SK-N-SH treated with all-trans-retinoic acid at 6 μM for 48 hours (cell line): Measurements from ENCODE around the gene SUGP1.

Experiments
- ATAC-seq: fragments of 200-7000 bp; cut with Tn5 transposase; 3 replicates; pipeline ENCODE4 v1.9.1; 2020; ENCODE audit warnings: mild to moderate bottlenecking, moderate library complexity
- ARNTL ChIP-seq: fragments of 450-650 bp; formaldehyde crosslinking; IDR thresholded peaks from 2 replicates; pipeline ENCODE4 v1.5.0; 2020; ENCODE audit warnings: low read depth, mild to moderate bottlenecking, moderate library complexity, borderline replicate concordance
- BACH2 ChIP-seq: fragments of 250-450 bp; sonication (Bioruptor Pico); IDR thresholded peaks from 2 replicates; pipeline ENCODE4 v1.9.0; 2021; ENCODE audit warnings: mild to moderate bottlenecking, borderline replicate concordance
- CREB5 ChIP-seq: fragments of 250-450 bp; sonication (Bioruptor Pico); IDR thresholded peaks from 2 replicates; pipeline ENCODE4 v1.5.1; 2020; ENCODE audit warnings: low read depth, mild to moderate bottlenecking, moderate library complexity
- CSDC2 ChIP-seq: fragments of 250-450 bp; sonication (Bioruptor Pico); IDR thresholded peaks from 2 replicates; pipeline ENCODE4 v1.5.0; 2020; ENCODE audit warnings: mild to moderate bottlenecking, moderate library complexity
- CSRNP3 ChIP-seq: fragments of 250-450 bp; sonication (Bioruptor Pico); IDR thresholded peaks from 2 replicates; pipeline ENCODE4 v1.5.1; 2021; ENCODE audit warnings: mild to moderate bottlenecking, moderate library complexity
- ESRRG ChIP-seq: fragments of 250-450 bp; sonication (Bioruptor Pico); IDR thresholded peaks from 2 replicates; pipeline ENCODE4 v1.6.1; 2021; ENCODE audit warnings: mild to moderate bottlenecking
- GLIS3 ChIP-seq: fragments of 250-450 bp; sonication (Bioruptor Pico); IDR thresholded peaks from 2 replicates; pipeline ENCODE4 v1.5.0; 2020; ENCODE audit warnings: mild to moderate bottlenecking, moderate library complexity
- ISL1 ChIP-seq: fragments of 250-450 bp; sonication (Bioruptor Pico); IDR thresholded peaks from 2 replicates; pipeline ENCODE4 v2.1.2; 2022; ENCODE audit warnings: mild to moderate bottlenecking, moderate library complexity
- OSR1 ChIP-seq: fragments of 250-450 bp; sonication (Bioruptor Pico); IDR thresholded peaks from 2 replicates; pipeline ENCODE4 v1.8.0; 2022; ENCODE audit warnings: moderate library complexity, mild to moderate bottlenecking, inconsistent platforms
- PATZ1 ChIP-seq: fragments of 250-450 bp; sonication (Bioruptor Pico); IDR thresholded peaks from 2 replicates; pipeline ENCODE4 v1.8.0; 2020; ENCODE audit warnings: mild to moderate bottlenecking, moderate library complexity, borderline replicate concordance
- RARB ChIP-seq: fragments of 250-450 bp; sonication (Bioruptor Pico); IDR thresholded peaks from 2 replicates; pipeline ENCODE4 v1.8.0; 2021; ENCODE audit warnings: mild to moderate bottlenecking, moderate library complexity
- SNAI2 ChIP-seq: fragments of 250-450 bp; sonication (Bioruptor Pico); IDR thresholded peaks from 2 replicates; pipeline ENCODE4 v1.5.0; 2020; ENCODE audit warnings: mild to moderate bottlenecking, moderate library complexity
- TCF4 ChIP-seq: fragments of 250-450 bp; sonication (Bioruptor Pico); IDR thresholded peaks from 2 replicates; pipeline ENCODE4 v1.8.0; 2021; ENCODE audit warnings: mild to moderate bottlenecking, moderate library complexity, borderline replicate concordance
- TOX ChIP-seq: fragments of 250-450 bp; sonication (Bioruptor Pico); IDR thresholded peaks from 2 replicates; pipeline ENCODE4 v1.8.0; 2021; ENCODE audit warnings: mild to moderate bottlenecking, moderate library complexity, borderline replicate concordance
- ZC3H10 ChIP-seq: fragments of 250-450 bp; sonication (Bioruptor Pico); IDR thresholded peaks from 2 replicates; pipeline ENCODE4 v1.5.1; 2021; ENCODE audit warnings: mild to moderate bottlenecking, moderate library complexity
- ZFP3 ChIP-seq: fragments of 250-450 bp; sonication (Bioruptor Pico); IDR thresholded peaks from 2 replicates; pipeline ENCODE4 v1.5.0; 2020; ENCODE audit warnings: mild to moderate bottlenecking, moderate library complexity
- ZFP30 ChIP-seq: fragments of 450-650 bp; formaldehyde crosslinking; IDR thresholded peaks from 2 replicates; pipeline ENCODE4 v1.5.0; 2022; ENCODE audit warnings: mild to moderate bottlenecking, moderate library complexity
- ZNF565 ChIP-seq: fragments of 450-650 bp; formaldehyde crosslinking; conservative IDR thresholded peaks from 2 replicates; pipeline ENCODE4 v1.5.0; 2020; ENCODE audit warnings: low read depth, mild to moderate bottlenecking, moderate library complexity
- ZNF70 ChIP-seq: fragments of 450-650 bp; formaldehyde crosslinking; IDR thresholded peaks from 2 replicates; pipeline ENCODE4 v1.5.0; 2020; ENCODE audit warnings: mild to moderate bottlenecking, moderate library complexity
- ZNF8 ChIP-seq: fragments of 450-650 bp; formaldehyde crosslinking; IDR thresholded peaks from 2 replicates; pipeline ENCODE4 v1.5.0; 2020; ENCODE audit warnings: mild to moderate bottlenecking, moderate library complexity

SUGP1 gene

GRCh38 chr19:19238126-19238894 is 82.0 kb downstream of the SUGP1 start (continued):
- TF ChIP-seq CREB5 (CRISPR knock-in tag) (no peak), ZFP3 (CRISPR knock-in tag) (no peak), ARNTL (CRISPR knock-in tag) (no peak), TOX (CRISPR knock-in tag) (no peak), CSDC2 (no peak)

- ATAC-seq: no peak
These were observed 84.1 kb downstream of the SUGP1 start for GRCh38 chr19:19236173-19236572.

GRCh38 chr19:19234220-19234816 is 86.0 kb downstream of the SUGP1 start:
- ATAC-seq: no peak
- TF ChIP-seq PATZ1 (CRISPR knock-in tag): no peak
- no peak for TF ChIP-seq ZNF70 (CRISPR knock-in tag)
- no peak for TF ChIP-seq CREB5 (CRISPR knock-in tag)
- no peak for TF ChIP-seq OSR1 (CRISPR knock-in tag)
- no peak for TF ChIP-seq CSDC2
- no peak for TF ChIP-seq ARNTL (CRISPR knock-in tag)
- TF ChIP-seq CSRNP3: no peak
- TF ChIP-seq, all 23 proteins: peak for 0

More at GRCh38 chr19:19236173-19236572, 84.1 kb downstream of the SUGP1 start:
- TF ChIP-seq RARB (CRISPR knock-in tag): no peak
- TF ChIP-seq ZFP3 (CRISPR knock-in tag): no peak
- no peak for TF ChIP-seq ZNF565 (CRISPR knock-in tag)
- no peak for TF ChIP-seq ZNF70 (CRISPR knock-in tag)
- no peak for TF ChIP-seq ZNF8 (CRISPR knock-in tag)
- no peak for TF ChIP-seq ZFP30 (CRISPR knock-in tag)
- no peak for TF ChIP-seq GLIS3 (CRISPR knock-in tag)
- no peak for TF ChIP-seq CREB5 (CRISPR knock-in tag)
- no peak for TF ChIP-seq ISL1 (CRISPR knock-in tag)
- TF ChIP-seq SNAI2: no peak
- no peak for TF ChIP-seq TCF4 (CRISPR knock-in tag)
- TF ChIP-seq CSRNP3: no peak
- TF ChIP-seq BACH2 (CRISPR knock-in tag): no peak
- TF ChIP-seq OSR1 (CRISPR knock-in tag): no peak
- no peak for TF ChIP-seq ARNTL (CRISPR knock-in tag)
- no peak for TF ChIP-seq PATZ1 (CRISPR knock-in tag)
- TF ChIP-seq ESRRG: no peak
- no peak for TF ChIP-seq ZC3H10 (CRISPR knock-in tag)
- TF ChIP-seq CSDC2: no peak
